Activated T-helper 9 cell treated with anti-CD3 and anti-CD28 coated beads, Interleukin-2, amount 50 U/mL, for 16 hours (primary cell): ENCODE results near the gene TMC6.

Experiments used
- DNase-seq: peaks from one replicate; pipeline ENCODE4 v3.0.0-alpha.2; 2020; ENCODE audit warnings: low read depth

Gene TMC6

GRCh38 chr17:78135858-78136500 lies 7.4 kb upstream of the TMC6 start:
- DNase-seq: no peak

- no peak for DNase-seq
These were observed 6.4 kb upstream of the TMC6 start for GRCh38 chr17:78134899-78135385.

- DNase-seq: peak; percentile 61
These were observed 5.7 kb upstream of the TMC6 start for GRCh38 chr17:78133971-78134898.

GRCh38 chr17:78133179-78133951 lies 4.8 kb upstream of the TMC6 start:
- DNase-seq: no peak

- DNase-seq: no peak
These were observed 4.2 kb upstream of the TMC6 start for GRCh38 chr17:78132767-78133178.

GRCh38 chr17:78132084-78132676 lies 3.6 kb upstream of the TMC6 start:
- DNase-seq: peak; percentile 59

GRCh38 chr17:78131172-78132083 lies 2.9 kb upstream of the TMC6 start:
- peak; percentile 45 for DNase-seq

GRCh38 chr17:78130437-78131101 lies 2.0 kb upstream of the TMC6 start, which contains the start of gene TMC8:
TSS of gene TMC8 (plus strand) at chr17:78130771. CDS start at chr17:78131589, 818 bp downstream.
- DNase-seq: peak; percentile 51

GRCh38 chr17:78130090-78130436 lies 1.5 kb upstream of the TMC6 start:
- no peak for DNase-seq

GRCh38 chr17:78129351-78130089 lies 965 bp upstream of the TMC6 start:
- DNase-seq: no peak

- no peak for DNase-seq
These were observed 536 bp downstream of the TMC6 start for GRCh38 chr17:78127888-78128550.

GRCh38 chr17:78127239-78127887 lies 1.2 kb downstream of the TMC6 start:
- peak; percentile 41 for DNase-seq

- no peak for DNase-seq
These were observed 1.7 kb downstream of the TMC6 start for GRCh38 chr17:78126895-78127238.

GRCh38 chr17:78125976-78126894 lies 2.3 kb downstream of the TMC6 start:
- no peak for DNase-seq

GRCh38 chr17:78125138-78125913 lies 3.2 kb downstream of the TMC6 start:
- no peak for DNase-seq

GRCh38 chr17:78124836-78125137 lies 3.8 kb downstream of the TMC6 start:
- DNase-seq: no peak
